GM23338 (cell line): ENCODE results near the gene MYOT. TPM values are rescaled to one million over a fixed set of nuclear protein-coding genes. Genes with fewer than 3 reads are reported as not detected.

Experiments used
- ATAC-seq: fragments of 200-7000 bp; cut with Tn5 transposase; 3 replicates; pipeline ENCODE4 v1.9.1; 2020
- DNase-seq: peaks from one replicate; pipeline ENCODE4 v3.0.0-alpha.2; 2015; ENCODE audit warnings: low spot score
- H2AFZ ChIP-seq: fragments of 200-600 bp; sonication (generic); 2 replicates; pipeline ENCODE4 v1.8.0; 2016; ENCODE audit warnings: antibody characterized with exemption, mild to moderate bottlenecking, moderate library complexity
- H3F3A ChIP-seq: fragments of 200-600 bp; sonication (generic); replicated peaks from 2 replicates; pipeline ENCODE4 v1.8.0; 2017; ENCODE audit warnings: antibody characterized with exemption, mixed run types, low read depth
- H3K27ac ChIP-seq: fragments of 200-600 bp; sonication (generic); 2 replicates; pipeline ENCODE4 v1.6.1; 2016; ENCODE audit warnings: low read depth
- H3K27me3 ChIP-seq: fragments of 200-600 bp; sonication (generic); 2 replicates; pipeline ENCODE4 v1.8.0; 2016; ENCODE audit warnings: mild to moderate bottlenecking, mixed run types, moderate library complexity; ENCODE audit not compliant: insufficient read depth
- H3K36me3 ChIP-seq: fragments of 200-600 bp; sonication (generic); 2 replicates; pipeline ENCODE4 v1.8.0; 2016; ENCODE audit warnings: mild to moderate bottlenecking; ENCODE audit not compliant: insufficient read depth
- H3K4me1 ChIP-seq: fragments of 200-600 bp; sonication (generic); 2 replicates; pipeline ENCODE4 v1.8.0; 2016; ENCODE audit warnings: mild to moderate bottlenecking, moderate library complexity; ENCODE audit not compliant: insufficient read depth
- H3K4me2 ChIP-seq: fragments of 200-600 bp; sonication (generic); 2 replicates; pipeline ENCODE4 v1.7.1; 2017; ENCODE audit warnings: mixed run types
- H3K4me3 ChIP-seq: fragments of 200-600 bp; sonication (generic); 2 replicates; pipeline ENCODE4 v1.6.1; 2016; ENCODE audit warnings: mixed run types
- H3K79me2 ChIP-seq: fragments of 200-600 bp; sonication (generic); replicated peaks from 2 replicates; pipeline ENCODE4 v1.8.0; 2017; ENCODE audit warnings: mild to moderate bottlenecking; ENCODE audit not compliant: insufficient read depth
- H3K9me2 ChIP-seq: fragments of 200-600 bp; sonication (generic); 2 replicates; pipeline ENCODE4 v1.8.0; 2017; ENCODE audit not compliant: insufficient read depth
- H4K20me1 ChIP-seq: fragments of 200-600 bp; sonication (generic); replicated peaks from 2 replicates; pipeline ENCODE4 v1.8.0; 2017; ENCODE audit warnings: mild to moderate bottlenecking; ENCODE audit not compliant: insufficient read depth
- H3K27ac Mint-ChIP-seq: 2 replicates; pipeline ENCODE4 v1.8.0; 2020; ENCODE audit warnings: inconsistent platforms, mild to moderate bottlenecking, moderate library complexity, mixed read lengths
- H3K27me3 Mint-ChIP-seq: 3 replicates; pipeline ENCODE4 v1.8.0; 2022; ENCODE audit warnings: low read depth, mild to moderate bottlenecking, moderate library complexity, mixed read lengths, inconsistent platforms; ENCODE audit not compliant: insufficient read depth, poor library complexity
- H3K36me3 Mint-ChIP-seq: 3 replicates; pipeline ENCODE4 v1.8.0; 2021; ENCODE audit warnings: low read depth, mild to moderate bottlenecking, inconsistent platforms, moderate library complexity, mixed read lengths
- H3K4me1 Mint-ChIP-seq: 3 replicates; pipeline ENCODE4 v1.8.0; 2020; ENCODE audit warnings: mild to moderate bottlenecking, inconsistent platforms, mixed read lengths
- H3K4me3 Mint-ChIP-seq: 3 replicates; pipeline ENCODE4 v1.8.0; 2021; ENCODE audit warnings: moderate library complexity, mild to moderate bottlenecking, inconsistent platforms, mixed read lengths
- H3K9me3 Mint-ChIP-seq: 3 replicates; pipeline ENCODE4 v1.8.0; 2020; ENCODE audit warnings: moderate library complexity, mild to moderate bottlenecking, inconsistent platforms, mixed read lengths
- CREB1 ChIP-seq: fragments of 250-450 bp; sonication (Bioruptor Pico); IDR thresholded peaks from 2 replicates; pipeline ENCODE4 v1.5.0; 2020; ENCODE audit warnings: low read depth, mild to moderate bottlenecking, moderate library complexity
- EZH2 ChIP-seq: fragments of 200-600 bp; sonication (generic); IDR thresholded peaks from one replicate; pipeline ENCODE4 v1.8.0; 2017; ENCODE audit warnings: antibody characterized with exemption, mild to moderate bottlenecking, low read depth; ENCODE audit not compliant: unreplicated experiment
- NANOG ChIP-seq: IDR thresholded peaks from 2 replicates; pipeline ENCODE4 v1.6.1; 2016; ENCODE audit warnings: antibody characterized with exemption, borderline replicate concordance
- polyA plus RNA-seq: library from polyadenylated mRNA; unstranded; fragments of >200 nt; fragmentation: Nextera tagmentation; extraction: Ambion mirVana; gene quantifications from 2 replicates; pipeline ENCODE4 v1.2.1, GENCODE V29; 2016
- total RNA-seq: library from RNA; depleted of rRNA; stranded (reverse); fragments of >200 nt; shearing (Covaris generic); gene quantifications from 2 replicates; pipeline ENCODE4 v1.2.3, GENCODE V29; 2014
- TF ChIP-seq, protein P1 (sequence below): fragments of 250-450 bp; sonication (Bioruptor Pico); IDR thresholded peaks from 2 replicates; pipeline ENCODE4 v1.5.0; 2020; ENCODE audit warnings: mild to moderate bottlenecking, moderate library complexity
- TF ChIP-seq, protein P2 (sequence below): IDR thresholded peaks from one replicate; pipeline ENCODE4 v1.6.1; 2018; ENCODE audit warnings: antibody characterized with exemption; ENCODE audit not compliant: unreplicated experiment
- TF ChIP-seq, protein P3 (sequence below), 2 experiments: fragments of 200-600 bp in 1 of 2; sonication (generic) in 1 of 2; conservative IDR thresholded peaks; 2 replicates each; pipeline versions ENCODE4 v1.5.1 to v1.6.1; 2016 to 2017; ENCODE audit warnings: antibody characterized with exemption in 2 of 2, low read depth in 2 of 2, mild to moderate bottlenecking in 2 of 2, moderate library complexity in 1 of 2
- TF ChIP-seq, protein P4 (sequence below): IDR thresholded peaks from 2 replicates; pipeline ENCODE4 v1.6.1; 2016; ENCODE audit warnings: antibody characterized with exemption

MYOT gene
- total and polyA plus RNA-seq, 2 experiments from 2014 or later, result 0.58 TPM; not detected in 1

DNA sequence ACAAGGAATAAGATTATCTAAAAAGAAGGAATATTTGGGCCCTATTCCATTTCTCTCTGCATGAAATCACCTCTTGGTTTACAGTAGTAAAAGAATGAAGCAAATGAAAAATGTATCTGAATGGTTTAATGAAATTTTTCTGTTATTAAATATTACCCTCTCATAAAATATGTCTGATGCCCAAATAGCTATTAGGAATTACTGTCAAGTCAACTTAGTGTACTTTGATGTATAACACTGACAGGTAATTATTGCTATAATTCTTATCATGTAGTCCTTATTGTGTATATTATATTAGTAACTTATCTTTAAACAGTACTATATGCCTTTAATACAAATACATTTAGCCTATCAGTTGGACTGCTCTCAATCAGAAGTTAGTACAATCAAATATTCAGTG lies 8.4 kb downstream of the MYOT start (continued):
- TF ChIP-seq, protein P1, sequence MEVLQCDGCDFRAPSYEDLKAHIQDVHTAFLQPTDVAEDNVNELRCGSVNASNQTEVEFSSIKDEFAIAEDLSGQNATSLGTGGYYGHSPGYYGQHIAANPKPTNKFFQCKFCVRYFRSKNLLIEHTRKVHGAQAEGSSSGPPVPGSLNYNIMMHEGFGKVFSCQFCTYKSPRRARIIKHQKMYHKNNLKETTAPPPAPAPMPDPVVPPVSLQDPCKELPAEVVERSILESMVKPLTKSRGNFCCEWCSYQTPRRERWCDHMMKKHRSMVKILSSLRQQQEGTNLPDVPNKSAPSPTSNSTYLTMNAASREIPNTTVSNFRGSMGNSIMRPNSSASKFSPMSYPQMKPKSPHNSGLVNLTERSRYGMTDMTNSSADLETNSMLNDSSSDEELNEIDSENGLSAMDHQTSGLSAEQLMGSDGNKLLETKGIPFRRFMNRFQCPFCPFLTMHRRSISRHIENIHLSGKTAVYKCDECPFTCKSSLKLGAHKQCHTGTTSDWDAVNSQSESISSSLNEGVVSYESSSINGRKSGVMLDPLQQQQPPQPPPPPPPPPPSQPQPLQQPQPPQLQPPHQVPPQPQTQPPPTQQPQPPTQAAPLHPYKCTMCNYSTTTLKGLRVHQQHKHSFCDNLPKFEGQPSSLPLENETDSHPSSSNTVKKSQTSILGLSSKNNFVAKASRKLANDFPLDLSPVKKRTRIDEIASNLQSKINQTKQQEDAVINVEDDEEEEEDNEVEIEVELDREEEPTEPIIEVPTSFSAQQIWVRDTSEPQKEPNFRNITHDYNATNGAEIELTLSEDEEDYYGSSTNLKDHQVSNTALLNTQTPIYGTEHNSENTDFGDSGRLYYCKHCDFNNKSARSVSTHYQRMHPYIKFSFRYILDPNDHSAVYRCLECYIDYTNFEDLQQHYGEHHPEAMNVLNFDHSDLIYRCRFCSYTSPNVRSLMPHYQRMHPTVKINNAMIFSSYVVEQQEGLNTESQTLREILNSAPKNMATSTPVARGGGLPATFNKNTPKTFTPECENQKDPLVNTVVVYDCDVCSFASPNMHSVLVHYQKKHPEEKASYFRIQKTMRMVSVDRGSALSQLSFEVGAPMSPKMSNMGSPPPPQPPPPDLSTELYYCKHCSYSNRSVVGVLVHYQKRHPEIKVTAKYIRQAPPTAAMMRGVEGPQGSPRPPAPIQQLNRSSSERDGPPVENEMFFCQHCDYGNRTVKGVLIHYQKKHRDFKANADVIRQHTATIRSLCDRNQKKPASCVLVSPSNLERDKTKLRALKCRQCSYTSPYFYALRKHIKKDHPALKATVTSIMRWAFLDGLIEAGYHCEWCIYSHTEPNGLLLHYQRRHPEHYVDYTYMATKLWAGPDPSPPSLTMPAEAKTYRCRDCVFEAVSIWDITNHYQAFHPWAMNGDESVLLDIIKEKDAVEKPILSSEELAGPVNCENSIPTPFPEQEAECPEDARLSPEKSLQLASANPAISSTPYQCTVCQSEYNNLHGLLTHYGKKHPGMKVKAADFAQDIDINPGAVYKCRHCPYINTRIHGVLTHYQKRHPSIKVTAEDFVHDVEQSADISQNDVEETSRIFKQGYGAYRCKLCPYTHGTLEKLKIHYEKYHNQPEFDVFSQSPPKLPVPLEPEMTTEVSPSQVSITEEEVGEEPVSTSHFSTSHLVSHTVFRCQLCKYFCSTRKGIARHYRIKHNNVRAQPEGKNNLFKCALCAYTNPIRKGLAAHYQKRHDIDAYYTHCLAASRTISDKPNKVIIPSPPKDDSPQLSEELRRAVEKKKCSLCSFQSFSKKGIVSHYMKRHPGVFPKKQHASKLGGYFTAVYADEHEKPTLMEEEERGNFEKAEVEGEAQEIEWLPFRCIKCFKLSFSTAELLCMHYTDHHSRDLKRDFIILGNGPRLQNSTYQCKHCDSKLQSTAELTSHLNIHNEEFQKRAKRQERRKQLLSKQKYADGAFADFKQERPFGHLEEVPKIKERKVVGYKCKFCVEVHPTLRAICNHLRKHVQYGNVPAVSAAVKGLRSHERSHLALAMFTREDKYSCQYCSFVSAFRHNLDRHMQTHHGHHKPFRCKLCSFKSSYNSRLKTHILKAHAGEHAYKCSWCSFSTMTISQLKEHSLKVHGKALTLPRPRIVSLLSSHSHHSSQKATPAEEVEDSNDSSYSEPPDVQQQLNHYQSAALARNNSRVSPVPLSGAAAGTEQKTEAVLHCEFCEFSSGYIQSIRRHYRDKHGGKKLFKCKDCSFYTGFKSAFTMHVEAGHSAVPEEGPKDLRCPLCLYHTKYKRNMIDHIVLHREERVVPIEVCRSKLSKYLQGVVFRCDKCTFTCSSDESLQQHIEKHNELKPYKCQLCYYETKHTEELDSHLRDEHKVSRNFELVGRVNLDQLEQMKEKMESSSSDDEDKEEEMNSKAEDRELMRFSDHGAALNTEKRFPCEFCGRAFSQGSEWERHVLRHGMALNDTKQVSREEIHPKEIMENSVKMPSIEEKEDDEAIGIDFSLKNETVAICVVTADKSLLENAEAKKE (CRISPR knock-in tag), result no peak
- no peak for TF ChIP-seq EZH2

DNA sequence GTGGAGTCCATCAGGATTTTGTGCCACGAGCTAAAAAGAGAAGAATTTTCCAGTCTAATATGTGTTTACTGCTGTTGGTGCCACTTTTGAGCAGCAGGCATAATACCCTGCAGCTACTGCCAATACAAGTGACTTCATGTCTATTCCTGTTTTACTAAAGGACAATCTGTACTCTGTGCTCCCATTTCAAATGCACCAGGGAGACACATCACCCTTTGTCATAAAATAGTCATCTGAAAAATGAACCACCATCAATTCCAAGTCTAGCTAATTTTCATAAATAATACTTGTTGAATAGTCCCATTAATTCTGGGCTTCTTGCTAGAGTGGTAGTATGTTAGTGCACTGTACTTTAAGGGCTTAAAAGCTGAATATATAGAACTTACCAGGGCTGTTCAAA lies 12.7 kb downstream of the MYOT start:
- Histone ChIP-seq H3K27me3 (no peaks in the 10 kb centered on the region), H3F3A (no peaks in the 10 kb centered on the region), H3K4me2 (no peak overlapping the region), H3K79me2 (no peaks in the 10 kb centered on the region), H3K36me3 (no peaks in the 10 kb centered on the region), H3K4me1 (no peaks in the 10 kb centered on the region), H2AFZ (no peak overlapping the region), H3K4me3 (no peak overlapping the region), H3K27ac (no peak overlapping the region), H4K20me1 (no peaks in the 10 kb centered on the region), H3K9me2 (no peaks in the 10 kb centered on the region)
- TF ChIP-seq, protein P2, sequence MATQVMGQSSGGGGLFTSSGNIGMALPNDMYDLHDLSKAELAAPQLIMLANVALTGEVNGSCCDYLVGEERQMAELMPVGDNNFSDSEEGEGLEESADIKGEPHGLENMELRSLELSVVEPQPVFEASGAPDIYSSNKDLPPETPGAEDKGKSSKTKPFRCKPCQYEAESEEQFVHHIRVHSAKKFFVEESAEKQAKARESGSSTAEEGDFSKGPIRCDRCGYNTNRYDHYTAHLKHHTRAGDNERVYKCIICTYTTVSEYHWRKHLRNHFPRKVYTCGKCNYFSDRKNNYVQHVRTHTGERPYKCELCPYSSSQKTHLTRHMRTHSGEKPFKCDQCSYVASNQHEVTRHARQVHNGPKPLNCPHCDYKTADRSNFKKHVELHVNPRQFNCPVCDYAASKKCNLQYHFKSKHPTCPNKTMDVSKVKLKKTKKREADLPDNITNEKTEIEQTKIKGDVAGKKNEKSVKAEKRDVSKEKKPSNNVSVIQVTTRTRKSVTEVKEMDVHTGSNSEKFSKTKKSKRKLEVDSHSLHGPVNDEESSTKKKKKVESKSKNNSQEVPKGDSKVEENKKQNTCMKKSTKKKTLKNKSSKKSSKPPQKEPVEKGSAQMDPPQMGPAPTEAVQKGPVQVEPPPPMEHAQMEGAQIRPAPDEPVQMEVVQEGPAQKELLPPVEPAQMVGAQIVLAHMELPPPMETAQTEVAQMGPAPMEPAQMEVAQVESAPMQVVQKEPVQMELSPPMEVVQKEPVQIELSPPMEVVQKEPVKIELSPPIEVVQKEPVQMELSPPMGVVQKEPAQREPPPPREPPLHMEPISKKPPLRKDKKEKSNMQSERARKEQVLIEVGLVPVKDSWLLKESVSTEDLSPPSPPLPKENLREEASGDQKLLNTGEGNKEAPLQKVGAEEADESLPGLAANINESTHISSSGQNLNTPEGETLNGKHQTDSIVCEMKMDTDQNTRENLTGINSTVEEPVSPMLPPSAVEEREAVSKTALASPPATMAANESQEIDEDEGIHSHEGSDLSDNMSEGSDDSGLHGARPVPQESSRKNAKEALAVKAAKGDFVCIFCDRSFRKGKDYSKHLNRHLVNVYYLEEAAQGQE, result no peak
- TF ChIP-seq CREB1 (CRISPR knock-in tag) (no peak), NANOG (no peak)
- TF ChIP-seq, protein P3, sequence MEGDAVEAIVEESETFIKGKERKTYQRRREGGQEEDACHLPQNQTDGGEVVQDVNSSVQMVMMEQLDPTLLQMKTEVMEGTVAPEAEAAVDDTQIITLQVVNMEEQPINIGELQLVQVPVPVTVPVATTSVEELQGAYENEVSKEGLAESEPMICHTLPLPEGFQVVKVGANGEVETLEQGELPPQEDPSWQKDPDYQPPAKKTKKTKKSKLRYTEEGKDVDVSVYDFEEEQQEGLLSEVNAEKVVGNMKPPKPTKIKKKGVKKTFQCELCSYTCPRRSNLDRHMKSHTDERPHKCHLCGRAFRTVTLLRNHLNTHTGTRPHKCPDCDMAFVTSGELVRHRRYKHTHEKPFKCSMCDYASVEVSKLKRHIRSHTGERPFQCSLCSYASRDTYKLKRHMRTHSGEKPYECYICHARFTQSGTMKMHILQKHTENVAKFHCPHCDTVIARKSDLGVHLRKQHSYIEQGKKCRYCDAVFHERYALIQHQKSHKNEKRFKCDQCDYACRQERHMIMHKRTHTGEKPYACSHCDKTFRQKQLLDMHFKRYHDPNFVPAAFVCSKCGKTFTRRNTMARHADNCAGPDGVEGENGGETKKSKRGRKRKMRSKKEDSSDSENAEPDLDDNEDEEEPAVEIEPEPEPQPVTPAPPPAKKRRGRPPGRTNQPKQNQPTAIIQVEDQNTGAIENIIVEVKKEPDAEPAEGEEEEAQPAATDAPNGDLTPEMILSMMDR (conservative IDR thresholded peaks at IDR 0.05; ENCODE audit: low read depth in 2 of 2), result no peak
- TF ChIP-seq, protein P4, sequence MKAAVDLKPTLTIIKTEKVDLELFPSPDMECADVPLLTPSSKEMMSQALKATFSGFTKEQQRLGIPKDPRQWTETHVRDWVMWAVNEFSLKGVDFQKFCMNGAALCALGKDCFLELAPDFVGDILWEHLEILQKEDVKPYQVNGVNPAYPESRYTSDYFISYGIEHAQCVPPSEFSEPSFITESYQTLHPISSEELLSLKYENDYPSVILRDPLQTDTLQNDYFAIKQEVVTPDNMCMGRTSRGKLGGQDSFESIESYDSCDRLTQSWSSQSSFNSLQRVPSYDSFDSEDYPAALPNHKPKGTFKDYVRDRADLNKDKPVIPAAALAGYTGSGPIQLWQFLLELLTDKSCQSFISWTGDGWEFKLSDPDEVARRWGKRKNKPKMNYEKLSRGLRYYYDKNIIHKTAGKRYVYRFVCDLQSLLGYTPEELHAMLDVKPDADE, result no peak
- Mint-ChIP-seq H3K27me3 (no peaks in the 10 kb centered on the region), H3K9me3 (no peaks in the 10 kb centered on the region), H3K36me3 (no peaks in the 10 kb centered on the region), H3K4me1 (no peaks in the 10 kb centered on the region), H3K27ac (no peak overlapping the region), H3K4me3 (no peak overlapping the region)
- DNase-seq (no peak), ATAC-seq (no peak)
